ENCODE results near the gene DENND5B.
"Not testable (repeated sequence)": the region's sequence is repeated elsewhere in the genome, so short reads cannot be mapped to it uniquely, and the experiment has no call there.

Gene DENND5B

GRCh38 chr12:31590642-31591379 is at the start of gene DENND5B:
Gene DENND5B, minus strand, starts transcription at chr12:31591136. Its CDS starts 304 bp downstream, at chr12:31590832.
- peak; percentile 21 for DNase-seq

GRCh38 chr12:31634620-31635019 is 43.7 kb upstream of the DENND5B start:
- DNase-seq: no peak

DNA sequence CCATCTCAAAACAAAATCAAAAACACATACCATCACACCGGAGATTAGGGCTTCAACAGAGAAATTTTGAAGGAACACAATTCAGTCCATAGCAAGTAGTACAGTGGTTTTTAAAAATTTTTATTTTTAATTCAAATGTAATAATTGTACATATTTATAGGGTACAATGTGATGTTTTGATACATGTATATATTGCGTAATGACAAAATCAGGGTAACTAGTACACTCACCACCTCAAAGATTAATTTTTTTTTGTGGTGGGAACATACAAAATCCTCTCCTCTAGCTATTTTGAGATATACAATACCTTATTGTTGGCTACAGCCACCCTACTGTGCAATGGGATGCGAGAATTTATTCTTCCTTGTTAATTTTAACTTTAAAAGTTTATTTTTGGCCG is 42.5 kb upstream of the DENND5B start:
- DNase-seq: no peak

DNA sequence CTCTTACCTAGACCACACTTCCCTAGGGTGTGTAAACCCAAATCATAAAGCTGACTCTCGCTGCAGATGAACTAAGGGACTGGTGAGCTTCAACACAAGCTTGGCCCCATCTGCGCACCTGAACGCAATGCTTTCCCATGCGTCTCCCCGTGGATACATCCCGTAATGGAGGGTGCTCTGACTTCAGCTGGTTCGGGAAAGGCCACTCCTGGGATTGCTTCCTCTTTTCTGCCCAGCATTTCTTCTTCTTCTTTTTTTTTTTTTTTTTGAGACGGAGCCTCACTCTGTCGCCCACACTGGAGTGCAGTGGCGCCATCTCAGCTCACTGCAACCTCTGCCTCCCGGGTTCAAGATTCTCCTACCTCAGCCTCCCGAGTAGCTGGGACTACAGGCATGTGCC is 40.9 kb upstream of the DENND5B start:
- no peak for DNase-seq

GRCh38 chr12:31631023-31631724 is 40.2 kb upstream of the DENND5B start:
- DNase-seq: no peak

GRCh38 chr12:31629756-31630732 is 39.1 kb upstream of the DENND5B start:
- no peak for DNase-seq

GRCh38 chr12:31627456-31628054 is 36.6 kb upstream of the DENND5B start:
- DNase-seq: no peak

GRCh38 chr12:31626270-31626995 is 35.5 kb upstream of the DENND5B start:
- DNase-seq: no peak

DNA sequence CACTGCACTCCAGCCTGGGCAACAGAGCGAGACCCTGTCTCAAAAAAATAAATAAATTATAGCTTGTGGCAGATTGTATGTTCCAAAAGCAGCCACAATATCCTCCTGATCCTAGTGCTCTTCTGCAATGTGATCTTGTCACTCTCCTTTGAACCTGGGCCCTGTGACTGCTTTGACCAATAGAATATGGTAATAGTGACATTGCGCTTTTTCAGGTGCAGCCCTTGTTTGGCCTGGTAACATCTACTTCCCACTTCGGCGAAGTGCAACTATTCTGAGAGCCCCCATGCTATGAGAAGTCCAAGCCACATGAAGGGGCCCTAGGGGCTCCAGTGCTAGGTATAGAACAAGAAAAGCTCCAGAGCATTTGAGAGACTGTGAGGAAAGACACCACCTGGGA is 31.1 kb upstream of the DENND5B start:
- DNase-seq: no peak

GRCh38 chr12:31620311-31620710 is 29.4 kb upstream of the DENND5B start:
- DNase-seq: no peak

DNA sequence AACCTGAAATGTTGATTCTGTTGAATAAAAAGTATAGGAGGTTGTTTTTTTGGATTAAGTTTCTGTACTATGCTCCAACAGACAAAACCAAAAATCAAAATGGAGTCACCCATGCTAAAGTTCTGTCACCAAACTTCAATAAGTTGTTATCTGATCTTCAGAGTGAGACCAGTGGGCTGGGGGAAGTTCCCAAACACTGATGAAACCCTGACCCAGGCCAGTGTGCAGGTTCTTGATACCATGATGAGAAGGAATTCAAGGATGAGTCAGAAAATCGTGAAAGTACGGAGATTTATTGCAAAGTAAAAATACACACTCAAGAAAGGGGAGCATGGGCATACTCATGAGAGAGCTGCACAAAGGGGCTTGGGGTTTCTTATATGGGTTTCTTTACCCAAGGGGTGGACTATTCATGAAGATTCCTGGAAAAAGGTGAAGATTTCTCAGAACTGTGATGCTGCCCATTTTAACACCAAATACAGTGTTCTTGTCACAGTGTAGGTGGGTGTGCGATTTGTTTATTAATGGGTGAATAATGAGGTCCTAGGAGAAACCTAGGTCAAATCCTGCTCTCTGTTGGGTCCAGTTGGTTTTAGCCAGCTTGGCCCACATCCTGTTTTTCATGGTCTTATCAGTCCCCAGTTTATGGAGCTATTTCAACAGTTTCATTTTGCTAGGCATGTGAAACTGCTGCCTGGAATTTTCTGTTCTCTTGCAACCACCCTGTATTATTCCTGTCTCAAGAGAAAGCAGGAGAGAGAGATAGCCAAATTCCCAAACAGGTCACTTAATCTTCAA is 27.5 kb upstream of the DENND5B start:
- no peak for DNase-seq

DNA sequence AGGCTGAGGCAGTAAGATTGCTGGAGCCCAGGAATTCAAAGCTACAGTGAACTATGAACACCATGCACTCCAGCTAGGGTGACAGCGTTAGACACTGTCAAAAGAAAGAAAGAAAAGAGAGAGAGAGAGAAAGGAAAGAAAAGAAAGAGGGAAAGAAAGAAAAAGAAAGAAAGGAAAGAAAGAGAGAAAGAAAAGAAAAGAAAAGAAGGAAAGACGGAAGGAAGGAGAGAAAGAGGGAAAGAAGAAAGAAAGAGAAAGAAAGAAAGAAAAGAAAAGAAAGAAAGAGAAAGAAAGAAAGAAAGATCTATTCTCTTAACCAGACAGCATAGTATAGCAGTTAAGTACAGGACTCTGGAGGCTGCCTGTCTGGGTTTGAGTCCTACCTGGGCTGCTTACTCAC is 21.9 kb upstream of the DENND5B start:
- DNase-seq: no peak

- DNase-seq: not testable (repeated sequence)
Observed at GRCh38 chr12:31608299-31608698, 17.4 kb upstream of the DENND5B start.

DNA sequence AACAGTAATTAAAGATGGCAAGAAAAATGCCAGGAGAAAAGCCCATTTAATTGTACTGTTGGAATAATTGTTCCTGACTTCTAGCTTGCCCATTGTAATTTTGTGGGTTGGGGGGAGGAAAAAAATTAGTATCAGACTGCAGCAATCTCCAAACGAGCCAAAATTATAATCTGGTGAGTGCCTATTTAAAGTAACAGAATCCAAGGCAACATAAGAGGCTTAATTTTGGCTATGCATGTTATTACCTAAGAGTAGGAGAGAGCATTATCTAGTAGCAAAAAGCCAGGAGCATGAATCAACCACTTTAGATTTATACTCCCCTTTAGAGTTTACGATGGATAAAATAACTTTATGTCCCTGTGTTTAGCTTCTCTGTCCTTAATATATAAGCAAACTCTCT is 14.6 kb upstream of the DENND5B start:
- DNase-seq: no peak

GRCh38 chr12:31603546-31604009 is 12.6 kb upstream of the DENND5B start:
- DNase-seq: no peak

GRCh38 chr12:31600750-31601149 is 9.8 kb upstream of the DENND5B start:
- DNase-seq: no peak

- no peak for DNase-seq
Observed at GRCh38 chr12:31600252-31600651, 9.3 kb upstream of the DENND5B start.

DNA sequence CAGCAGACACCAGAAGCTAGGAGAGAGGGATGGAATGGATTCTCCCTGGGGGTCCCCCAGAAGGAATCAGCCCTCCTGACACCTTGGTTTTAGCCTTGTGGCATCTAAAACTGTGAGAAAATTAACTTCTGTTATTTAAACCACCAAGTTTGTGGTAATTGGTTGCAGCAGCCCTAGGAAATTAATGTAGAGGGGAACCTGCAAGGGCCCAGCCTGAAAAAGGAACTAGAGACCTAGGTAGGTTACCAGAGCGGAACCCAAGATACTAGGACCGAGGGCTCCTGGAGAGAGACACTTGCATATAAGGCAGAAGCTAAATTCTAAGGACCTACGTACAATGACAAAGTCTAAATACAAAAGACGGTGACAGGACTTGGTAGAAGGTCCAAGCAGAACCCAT is 8.1 kb upstream of the DENND5B start:
- no peak for DNase-seq

- DNase-seq: no peak
Observed at GRCh38 chr12:31597066-31597465, 6.1 kb upstream of the DENND5B start.

- DNase-seq: no peak
Observed at GRCh38 chr12:31594681-31595080, 3.7 kb upstream of the DENND5B start.

DNA sequence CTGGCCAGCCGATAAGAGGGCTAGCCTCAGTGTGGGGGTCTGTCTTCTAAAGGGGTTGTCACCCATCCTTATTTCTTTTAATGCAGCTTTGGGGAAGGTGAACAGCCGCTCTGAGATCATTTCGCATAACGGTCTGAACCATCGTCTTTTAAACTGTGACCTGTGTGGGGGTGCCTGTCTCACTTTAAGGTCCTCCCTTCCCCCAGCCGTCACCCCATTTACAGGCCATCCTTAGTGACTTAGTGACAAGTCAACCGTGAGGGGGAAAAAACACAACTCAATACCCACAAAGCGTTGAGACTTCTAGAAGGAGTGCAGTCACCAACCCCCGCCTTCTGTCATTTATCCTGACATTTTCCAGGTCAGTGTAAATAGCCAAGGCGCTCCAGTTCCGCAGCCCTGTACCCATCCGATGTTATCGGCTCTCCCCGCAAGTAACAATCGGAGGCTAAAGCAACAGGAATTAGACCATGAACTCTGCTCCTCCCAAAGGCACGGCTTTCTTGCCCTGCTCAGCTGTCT is 505 bp upstream of the DENND5B start:
- DNase-seq: no peak

Data from activated naive CD4-positive, alpha-beta T cell treated with anti-CD3 and anti-CD28 coated beads, Interleukin-2, amount 50 U/mL, for 16 hours (primary cell).